Thymus (tissue), 11 donors: ENCODE data around the gene GLP1R. TPM values are rescaled to one million over a fixed set of nuclear protein-coding genes. Genes with fewer than 3 reads are reported as not detected.

Experiments
- DNase-seq, 9 donors: peaks; one replicate each; pipeline ENCODE4 v3.0.0-alpha.2; 2013; ENCODE audit warnings: low spot score in 9 of 9, low read depth in 6 of 9, missing footprints in 1 of 9
- H3K27ac ChIP-seq, 2 donors: one replicate each; pipeline ENCODE4 v1.5.1; 2013; ENCODE audit warnings: control low read depth in 1 of 2, low read depth in 1 of 2, low read length in 1 of 2, mild to moderate bottlenecking in 1 of 2, moderate library complexity in 1 of 2
- H3K27me3 ChIP-seq, 2 donors: one replicate each; pipeline ENCODE4 v1.5.1; 2013; ENCODE audit warnings: low read length in 1 of 2; ENCODE audit not compliant: control insufficient read depth in 2 of 2, insufficient read depth in 1 of 2
- H3K36me3 ChIP-seq, 2 donors: one replicate each; pipeline ENCODE4 v1.5.1; 2013; ENCODE audit warnings: low read length in 1 of 2, mild to moderate bottlenecking in 1 of 2, moderate library complexity in 1 of 2; ENCODE audit not compliant: control insufficient read depth in 2 of 2, insufficient read depth in 2 of 2
- H3K4me1 ChIP-seq, 2 donors: one replicate each; pipeline ENCODE4 v1.5.1; 2013; ENCODE audit warnings: low read length in 2 of 2; ENCODE audit not compliant: control insufficient read depth in 2 of 2, insufficient read depth in 2 of 2
- H3K4me3 ChIP-seq, 2 donors: one replicate each; pipeline ENCODE4 v1.5.1; 2013; ENCODE audit warnings: low read length in 2 of 2, control low read depth in 1 of 2, mild to moderate bottlenecking in 1 of 2
- H3K9me3 ChIP-seq, 2 donors: one replicate each; pipeline ENCODE4 v1.5.1; 2013; ENCODE audit warnings: low read length in 1 of 2, mild to moderate bottlenecking in 1 of 2; ENCODE audit not compliant: control insufficient read depth in 2 of 2, insufficient read depth in 1 of 2
- WGBS: extraction: QIAGEN DNeasy Blood & Tissue Kit; methylation state at CpG from one replicate; pipeline ENCODE4 v1.1.7; 2013; 5-methylcytosine and 5-hydroxymethylcytosine counted together
- polyA plus RNA-seq: library from polyadenylated mRNA; stranded (reverse); fragments of 200-250 nt; gene quantifications from one replicate; pipeline ENCODE4 v1.2.3, GENCODE V29; 2013
- total RNA-seq: library from RNA; stranded (reverse); fragments of 120-200 nt; gene quantifications from one replicate; pipeline ENCODE4 v1.2.4, GENCODE V29; 2013
- donor health status: healthy.

The GLP1R gene
- total and polyA plus RNA-seq, 2 donors = under 0.01 to 0.07 TPM

DNA sequence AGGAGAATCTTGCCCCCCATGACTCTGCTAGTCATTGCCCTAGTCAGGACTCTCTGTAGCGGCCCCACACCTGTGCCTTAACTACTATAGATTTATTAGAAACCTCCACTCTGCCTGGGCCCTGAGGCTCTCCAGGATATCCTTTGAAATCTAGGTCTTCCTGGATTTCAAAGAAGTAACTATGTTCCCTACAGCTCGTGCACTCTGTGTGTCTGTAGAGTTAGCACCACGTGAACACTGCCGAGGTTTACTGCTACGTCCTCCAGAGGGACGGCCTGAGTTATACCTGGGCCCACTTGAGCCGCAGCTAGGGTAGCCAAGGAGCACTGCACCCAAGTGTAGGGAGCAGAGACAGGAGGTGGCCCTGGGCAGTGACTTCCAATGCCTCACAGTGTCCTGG is 19.8 kb downstream of the GLP1R start:
- H3K27me3 ChIP-seq = peaks cover 0 to 4% of the 10 kb centered on the region in 2 donors

DNA sequence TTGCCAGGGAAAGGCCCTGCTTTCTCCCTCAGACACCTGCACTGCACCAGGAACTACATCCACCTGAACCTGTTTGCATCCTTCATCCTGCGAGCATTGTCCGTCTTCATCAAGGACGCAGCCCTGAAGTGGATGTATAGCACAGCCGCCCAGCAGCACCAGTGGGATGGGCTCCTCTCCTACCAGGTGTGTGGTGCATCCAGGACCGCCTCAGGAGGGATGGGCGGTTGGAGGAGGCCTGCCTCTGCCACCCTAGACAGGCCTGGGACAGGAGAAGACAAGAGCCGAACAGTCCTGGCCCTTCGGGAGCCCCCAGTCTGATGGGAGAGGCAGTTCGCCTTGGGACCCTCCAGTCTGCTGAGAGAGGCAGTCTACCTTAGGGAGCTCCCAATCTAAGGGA is 24.2 kb downstream of the GLP1R start:
- DNase-seq = no peak
- H3K27me3 ChIP-seq = no peaks in the 10 kb centered on the region

More for the DNA sequence above, 19.8 kb downstream of the GLP1R start:
- Histone ChIP-seq H3K36me3 (no peaks in the 10 kb centered on the region), H3K9me3 (no peaks in the 10 kb centered on the region), H3K27ac (no peak overlapping the region), H3K4me1 (no peaks in the 10 kb centered on the region), H3K4me3 (no peak overlapping the region)
- WGBS = 77% methylated on average over 7 of the region's 7 CpGs
- DNase-seq = no peak

DNA sequence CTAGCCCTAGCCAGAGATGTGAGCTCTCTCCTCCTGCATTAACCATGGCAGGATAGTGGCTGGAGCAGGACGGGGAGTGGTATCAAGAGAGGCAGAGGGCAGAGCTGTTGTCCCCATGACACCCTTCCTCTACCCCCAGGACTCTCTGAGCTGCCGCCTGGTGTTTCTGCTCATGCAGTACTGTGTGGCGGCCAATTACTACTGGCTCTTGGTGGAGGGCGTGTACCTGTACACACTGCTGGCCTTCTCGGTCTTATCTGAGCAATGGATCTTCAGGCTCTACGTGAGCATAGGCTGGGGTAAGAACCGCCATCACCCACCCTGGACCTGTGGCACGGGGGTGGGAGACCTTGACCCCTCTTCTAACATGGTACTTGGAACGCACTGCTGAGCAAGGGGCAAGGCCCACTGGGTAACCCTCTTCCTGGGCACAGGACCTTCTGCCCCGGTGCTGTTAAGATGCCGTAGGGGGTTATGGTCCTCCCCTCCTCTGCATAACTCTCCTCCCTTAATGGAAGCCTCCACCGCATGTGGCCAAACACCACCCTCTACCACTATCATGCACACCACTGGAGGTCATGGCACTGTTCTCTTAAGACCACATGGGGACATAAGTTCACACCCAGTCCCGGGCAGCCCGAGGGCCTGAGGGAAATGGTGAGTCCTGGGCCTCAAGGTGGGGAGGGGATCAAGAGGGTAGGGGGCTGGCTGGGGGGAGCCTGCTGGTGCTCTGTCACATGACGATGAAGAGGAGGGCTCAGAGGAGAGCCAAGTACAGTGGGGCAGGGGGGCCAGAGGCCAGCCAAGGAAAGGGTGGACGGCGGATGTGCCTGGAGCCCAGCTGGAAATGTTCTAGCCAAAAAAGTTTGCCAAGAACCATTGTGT is 25.1 kb downstream of the GLP1R start:
- 93% methylated on average over 17 of the region's 17 CpGs for WGBS

More for the DNA sequence above, 24.2 kb downstream of the GLP1R start:
- H3K36me3 ChIP-seq = no peaks in the 10 kb centered on the region
- WGBS = 98% methylated on average over 9 of the region's 9 CpGs
- H3K27ac ChIP-seq = no peak overlapping the region
- H3K4me1 ChIP-seq = no peaks in the 10 kb centered on the region
- H3K4me3 ChIP-seq = no peak overlapping the region
- H3K9me3 ChIP-seq = no peaks in the 10 kb centered on the region

DNA sequence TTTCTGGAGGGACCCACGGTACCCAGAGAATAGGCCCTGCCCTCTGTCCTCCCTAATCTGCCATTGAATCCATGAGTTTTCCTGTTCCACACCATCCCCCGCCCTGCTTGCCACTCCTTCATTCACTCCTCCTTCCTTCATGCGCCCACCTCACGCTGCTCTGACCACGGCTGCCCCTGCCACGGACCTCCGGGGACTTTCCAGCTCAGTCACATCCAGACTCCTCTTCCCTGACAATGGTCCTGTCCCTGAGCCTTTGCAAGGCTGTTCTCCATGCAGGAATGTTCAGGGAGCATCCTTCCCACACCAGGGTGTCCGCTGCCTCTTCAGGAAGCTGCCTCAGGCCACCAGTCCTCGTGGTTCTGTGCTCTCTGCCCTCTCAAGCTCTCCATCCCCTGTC is 25.9 kb downstream of the GLP1R start:
- no peak for DNase-seq
- no peak overlapping the region for H3K4me3 ChIP-seq
- no peaks in the 10 kb centered on the region for H3K27me3 ChIP-seq
- no peaks in the 10 kb centered on the region for H3K4me1 ChIP-seq
- no peak overlapping the region for H3K27ac ChIP-seq
- 93% methylated on average over 9 of the region's 9 CpGs for WGBS
- no peaks in the 10 kb centered on the region for H3K36me3 ChIP-seq
- H3K9me3 ChIP-seq = no peaks in the 10 kb centered on the region

More for the DNA sequence above, 25.1 kb downstream of the GLP1R start:
- H3K27me3 ChIP-seq = no peaks in the 10 kb centered on the region
- no peak overlapping the region for H3K27ac ChIP-seq
- H3K36me3 ChIP-seq = no peaks in the 10 kb centered on the region
- no peaks in the 10 kb centered on the region for H3K9me3 ChIP-seq
- H3K4me3 ChIP-seq = no peak overlapping the region
- DNase-seq = no peak
- no peaks in the 10 kb centered on the region for H3K4me1 ChIP-seq

DNA sequence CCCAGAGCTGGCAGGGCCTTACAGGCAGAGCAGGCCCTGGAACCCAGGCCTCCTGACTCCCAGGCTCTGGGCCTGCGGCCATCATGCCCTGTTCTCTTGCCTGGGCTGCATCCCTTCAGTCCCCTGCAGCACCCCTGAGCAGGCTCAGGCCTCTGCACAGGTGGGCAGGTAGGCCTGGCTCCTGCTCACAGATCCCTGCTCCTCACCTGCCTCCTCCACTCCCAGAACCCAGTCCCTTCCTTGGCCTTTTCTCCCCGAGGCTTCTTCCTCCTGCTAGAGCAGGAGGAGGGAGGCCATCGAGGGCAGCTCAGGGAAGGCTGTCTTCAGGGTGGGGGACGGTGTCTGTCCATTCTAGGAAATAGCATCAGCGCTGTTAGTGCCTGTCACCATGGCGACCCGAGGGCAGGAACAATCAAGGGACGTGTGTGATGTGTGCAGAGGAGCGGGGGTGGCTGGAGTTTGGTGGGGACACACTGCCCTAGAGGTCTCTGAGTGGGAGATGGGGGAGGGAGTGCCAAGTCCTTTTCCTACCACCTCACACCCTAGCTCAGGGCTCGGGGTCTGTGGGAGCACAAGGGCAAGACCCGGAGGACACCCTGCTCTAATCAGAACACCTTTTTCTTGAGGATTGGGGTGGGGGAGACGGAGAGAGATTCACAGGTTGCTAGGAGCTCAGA is 26.6 kb downstream of the GLP1R start:
- H3K4me1 ChIP-seq = no peaks in the 10 kb centered on the region
- DNase-seq = no peak
- 77% methylated on average over 12 of the region's 12 CpGs for WGBS
- H3K4me3 ChIP-seq = no peak overlapping the region
- no peak overlapping the region for H3K27ac ChIP-seq
- H3K36me3 ChIP-seq = no peaks in the 10 kb centered on the region
- no peaks in the 10 kb centered on the region for H3K27me3 ChIP-seq
- no peaks in the 10 kb centered on the region for H3K9me3 ChIP-seq

DNA sequence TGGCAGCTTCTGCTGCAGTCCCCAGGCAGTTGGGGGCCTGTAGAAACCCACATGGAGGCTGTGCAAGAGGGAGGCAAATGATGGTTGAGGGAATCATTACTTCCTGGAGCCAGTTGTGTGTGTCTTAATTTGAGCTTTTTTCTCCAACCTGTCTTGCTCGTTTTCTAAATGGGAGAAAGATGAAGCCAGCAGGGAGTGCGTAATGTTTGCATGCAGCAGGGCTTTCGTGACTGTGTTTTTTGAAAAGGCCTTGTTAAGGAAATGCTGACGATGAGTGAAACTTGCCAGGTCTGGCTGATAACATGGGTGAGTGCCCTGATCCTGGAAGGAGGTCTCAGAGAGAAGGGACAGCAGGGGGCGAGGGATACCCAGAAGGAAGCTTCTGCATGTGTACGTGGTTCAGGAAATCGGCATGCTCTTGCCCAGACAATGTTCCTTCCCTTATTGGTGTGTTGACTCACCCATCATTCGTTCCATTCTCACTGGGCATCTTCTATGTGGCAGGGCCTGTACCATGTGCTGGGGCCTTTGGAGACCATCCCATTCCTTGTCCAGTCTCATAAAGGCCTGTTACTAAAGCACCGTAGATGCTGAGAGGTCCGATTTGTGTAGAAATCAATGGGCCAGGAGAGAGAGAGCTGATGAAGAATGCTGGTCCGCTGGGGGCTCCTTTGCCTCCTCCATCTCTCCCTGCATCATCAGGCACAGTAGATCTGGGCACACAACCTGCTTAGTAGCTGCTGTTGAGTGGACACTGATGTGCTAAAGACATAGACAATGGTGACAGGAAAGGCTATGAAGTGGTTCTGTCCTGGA is 27.4 kb downstream of the GLP1R start:
- H3K36me3 ChIP-seq = no peaks in the 10 kb centered on the region
- no peak for DNase-seq
- whole genome bisulfite sequencing = 85% methylated on average over 11 of the region's 11 CpGs
- H3K4me3 ChIP-seq = no peak overlapping the region
- no peaks in the 10 kb centered on the region for H3K27me3 ChIP-seq
- no peaks in the 10 kb centered on the region for H3K9me3 ChIP-seq
- no peak overlapping the region for H3K27ac ChIP-seq
- H3K4me1 ChIP-seq = no peaks in the 10 kb centered on the region

DNA sequence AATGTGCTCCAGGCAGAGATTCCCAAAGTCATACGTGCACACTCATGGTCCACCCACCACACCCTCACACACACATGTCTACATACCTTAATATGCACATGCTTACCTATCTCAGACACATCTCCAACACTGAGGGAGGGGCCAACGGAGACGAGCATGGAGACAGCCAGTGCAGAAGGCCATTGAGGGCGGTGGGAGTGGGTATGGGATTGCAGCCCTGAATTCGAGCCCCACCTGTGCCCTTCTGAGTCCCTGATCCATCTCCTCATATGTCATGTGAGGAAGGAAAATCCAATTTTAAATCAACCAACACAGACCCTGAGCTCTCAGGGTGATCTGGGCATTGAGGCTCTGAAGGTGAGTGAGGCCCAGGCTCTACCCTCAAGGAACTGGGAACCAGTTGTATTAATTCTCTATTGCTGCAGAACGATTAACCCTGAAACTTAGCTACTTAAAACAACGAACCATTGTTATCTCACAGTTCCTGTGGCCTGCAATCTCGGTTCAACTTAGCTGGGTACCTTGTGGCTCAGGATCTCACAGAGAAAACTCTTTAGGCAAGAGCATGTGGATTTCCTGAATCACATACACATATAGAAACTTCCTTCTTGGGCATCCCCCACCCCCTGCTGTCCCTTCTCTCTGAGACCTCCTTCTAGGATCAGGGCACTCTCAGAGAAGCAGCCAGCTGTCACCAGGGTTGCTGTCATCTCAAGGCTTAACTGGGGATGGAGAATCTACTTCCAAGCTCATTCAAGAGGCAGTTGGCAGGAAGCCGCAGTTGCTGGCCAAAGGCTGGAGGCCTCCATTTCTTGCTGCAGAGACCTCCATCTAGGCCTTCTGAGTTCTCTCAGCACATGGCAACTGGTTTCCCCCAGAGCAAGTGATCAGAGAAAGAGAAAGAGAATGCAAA is 28.3 kb downstream of the GLP1R start:
- Histone ChIP-seq H3K4me1 (no peaks in the 10 kb centered on the region), H3K27ac (no peak overlapping the region), H3K9me3 (no peaks in the 10 kb centered on the region), H3K36me3 (no peaks in the 10 kb centered on the region), H3K27me3 (no peaks in the 10 kb centered on the region), H3K4me3 (no peak overlapping the region)
- no peak for DNase-seq
- 77% methylated on average over 9 of the region's 9 CpGs for WGBS

DNA sequence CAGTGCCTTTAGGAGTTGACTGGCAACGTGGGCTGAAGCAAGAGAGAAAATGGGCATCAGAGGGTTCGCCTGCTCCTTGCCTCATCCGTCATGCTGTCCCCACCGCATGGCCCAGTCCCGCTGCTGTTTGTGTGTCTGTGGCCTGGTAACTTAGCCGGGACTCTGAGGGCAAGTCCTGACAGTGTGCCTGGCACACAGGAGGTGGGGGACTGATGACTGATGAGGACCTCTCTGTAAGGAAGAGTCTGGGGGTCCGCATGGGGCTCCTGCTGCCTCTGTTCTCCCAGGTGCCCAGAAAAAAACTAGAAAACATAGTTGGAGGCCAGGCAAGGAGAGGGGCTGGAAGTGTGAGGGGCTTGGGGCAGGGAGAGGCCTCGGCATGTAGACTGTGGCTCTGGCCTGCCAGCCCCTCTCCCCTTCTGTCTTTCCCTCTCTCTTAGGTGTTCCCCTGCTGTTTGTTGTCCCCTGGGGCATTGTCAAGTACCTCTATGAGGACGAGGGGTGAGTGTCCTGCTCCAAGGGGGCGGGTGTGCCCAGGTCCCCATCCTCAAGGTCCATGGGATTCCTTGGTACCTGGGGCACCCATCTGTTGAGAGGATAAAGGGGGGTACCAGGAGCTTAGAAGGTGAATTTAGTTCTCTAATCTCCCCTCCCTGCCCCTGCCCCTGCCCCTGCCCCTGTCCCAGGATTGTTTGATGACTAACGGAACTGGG is 29.5 kb downstream of the GLP1R start:
- H3K27ac ChIP-seq = no peak overlapping the region
- WGBS = 93% methylated on average over 11 of the region's 11 CpGs
- no peaks in the 10 kb centered on the region for H3K4me1 ChIP-seq
- no peaks in the 10 kb centered on the region for H3K27me3 ChIP-seq
- DNase-seq = no peak
- H3K9me3 ChIP-seq = no peaks in the 10 kb centered on the region
- no peak overlapping the region for H3K4me3 ChIP-seq
- no peaks in the 10 kb centered on the region for H3K36me3 ChIP-seq
